ENCODE results near the gene BABAM2.
A peak's percentile ranks its signal among the peaks of the same experiment; 100 is the strongest.

BABAM2 gene

GRCh38 chr2:28339516-28340175 is 449.1 kb downstream of the BABAM2 start:
- DNase-seq = no peak

- no peak for DNase-seq
These were observed 450.0 kb downstream of the BABAM2 start for GRCh38 chr2:28340312-28341202.

GRCh38 chr2:28341208-28341891 is 450.8 kb downstream of the BABAM2 start:
- no peak for DNase-seq

- DNase-seq = peak; percentile 77
These were observed 451.8 kb downstream of the BABAM2 start for GRCh38 chr2:28342081-28342967.

- no peak for DNase-seq
These were observed 452.8 kb downstream of the BABAM2 start for GRCh38 chr2:28343184-28343942.

GRCh38 chr2:28343971-28344715 is 453.6 kb downstream of the BABAM2 start:
- no peak for DNase-seq

- no peak for DNase-seq
These were observed 454.3 kb downstream of the BABAM2 start for GRCh38 chr2:28344756-28345373.

- no peak for DNase-seq
These were observed 455.1 kb downstream of the BABAM2 start for GRCh38 chr2:28345619-28346018.

- no peak for DNase-seq
These were observed 456.1 kb downstream of the BABAM2 start for GRCh38 chr2:28346587-28346986.

GRCh38 chr2:28347193-28347592 is 456.7 kb downstream of the BABAM2 start:
- DNase-seq = no peak

GRCh38 chr2:28347596-28347995 is 457.1 kb downstream of the BABAM2 start:
- DNase-seq = no peak

GRCh38 chr2:28348149-28348567 is 457.6 kb downstream of the BABAM2 start:
- no peak for DNase-seq

- DNase-seq = no peak
These were observed 458.4 kb downstream of the BABAM2 start for GRCh38 chr2:28348921-28349320.

GRCh38 chr2:28349546-28350165 is 459.1 kb downstream of the BABAM2 start:
- DNase-seq = no peak

GRCh38 chr2:28350196-28350595 is 459.7 kb downstream of the BABAM2 start:
- no peak for DNase-seq

- no peak for DNase-seq
These were observed 460.3 kb downstream of the BABAM2 start for GRCh38 chr2:28350791-28351285.

- no peak for DNase-seq
These were observed 461.1 kb downstream of the BABAM2 start for GRCh38 chr2:28351621-28352020.

- no peak for DNase-seq
These were observed 461.6 kb downstream of the BABAM2 start for GRCh38 chr2:28352104-28352503.

- no peak for DNase-seq
These were observed 462.2 kb downstream of the BABAM2 start for GRCh38 chr2:28352610-28353195.
